Right cardiac atrium (tissue), 5 donors: ENCODE results near the gene GTF3C2. TPM values are rescaled to one million over a fixed set of nuclear protein-coding genes. Genes with fewer than 3 reads are reported as not detected.
"Not testable (repeated sequence)": the region's sequence is repeated elsewhere in the genome, so short reads cannot be mapped to it uniquely, and the experiment has no call there.

ENCODE experiments used
- ATAC-seq, 2 donors: fragments of 200-7000 bp; cut with Tn5 transposase; one replicate each; pipeline versions ENCODE4 v1.8.0 to v1.9.1; 2020; ENCODE audit warnings: moderate library complexity in 2 of 2, mild to moderate bottlenecking in 1 of 2
- DNase-seq, 3 donors: peaks; one replicate each; pipeline ENCODE4 v3.0.0-alpha.2; 2020
- H3K27ac ChIP-seq: one replicate; pipeline ENCODE4 v1.5.1; 2013; ENCODE audit warnings: mild to moderate bottlenecking, low read length, control low read depth, moderate library complexity
- H3K27me3 ChIP-seq: one replicate; pipeline ENCODE4 v1.6.1; 2013; ENCODE audit not compliant: control insufficient read depth, insufficient read depth
- H3K4me1 ChIP-seq: one replicate; pipeline ENCODE4 v1.6.1; 2013; ENCODE audit warnings: low read length; ENCODE audit not compliant: control insufficient read depth, insufficient read depth
- H3K4me3 ChIP-seq: one replicate; pipeline ENCODE4 v1.5.1; 2013; ENCODE audit warnings: low read length, control low read depth
- H3K9me3 ChIP-seq: one replicate; pipeline ENCODE4 v1.6.1; 2013; ENCODE audit warnings: low read length; ENCODE audit not compliant: control insufficient read depth
- WGBS: extraction: QIAGEN DNeasy Blood & Tissue Kit; methylation state at CpG from one replicate; pipeline ENCODE4 v1.1.7; 2013; 5-methylcytosine and 5-hydroxymethylcytosine counted together
- intact Hi-C, 4 donors: fragments of 100-400 bp; cut with DNase I; formaldehyde crosslinking; loops; one replicate each; pipeline versions ENCODE4 v1.11.0 to v1.14.0; 2022 to 2023
- polyA plus RNA-seq: library from polyadenylated mRNA; stranded (reverse); fragments of 200-250 nt; gene quantifications from one replicate; pipeline ENCODE4 v1.2.3, GENCODE V29; 2013
- total RNA-seq, 4 donors: library from RNA; stranded (reverse); fragmentation: NEBNext Ultra II Directional; extraction: Animal tissue kit (Norgen Biotek cat#: 25700); gene quantifications; one replicate each; pipeline ENCODE4 v1.2.1, GENCODE V29; 2021
- donor health status: healthy with polysubstance abuse.
- donor health status: DM: no; HTN: yes; CAD: no.
- donor health status: DM: no; HTN: no; CAD: no.
- donor health status: DM: no; HTN: yes; CAD: no; lungs with severe emphysema.
- donor health status: DM: yes; HTN: yes; CAD: no.

Gene GTF3C2
- total and polyA plus RNA-seq, 5 donors, result 16.9 to 32.1 (median 24.9) TPM

- no peak for DNase-seq
- WGBS, result 95% methylated on average over 2 of the region's 2 CpGs
- Histone ChIP-seq H3K4me1 (no peaks in the 10 kb centered on the region), H3K27me3 (no peaks in the 10 kb centered on the region), H3K9me3 (no peaks in the 10 kb centered on the region), H3K4me3 (no peak overlapping the region), H3K27ac (no peak overlapping the region)
- intact Hi-C loops, result no loop called here
- ATAC-seq, result no peak
These were observed 8.9 kb downstream of the GTF3C2 start for GRCh38 chr2:27347641-27348040.

DNA sequence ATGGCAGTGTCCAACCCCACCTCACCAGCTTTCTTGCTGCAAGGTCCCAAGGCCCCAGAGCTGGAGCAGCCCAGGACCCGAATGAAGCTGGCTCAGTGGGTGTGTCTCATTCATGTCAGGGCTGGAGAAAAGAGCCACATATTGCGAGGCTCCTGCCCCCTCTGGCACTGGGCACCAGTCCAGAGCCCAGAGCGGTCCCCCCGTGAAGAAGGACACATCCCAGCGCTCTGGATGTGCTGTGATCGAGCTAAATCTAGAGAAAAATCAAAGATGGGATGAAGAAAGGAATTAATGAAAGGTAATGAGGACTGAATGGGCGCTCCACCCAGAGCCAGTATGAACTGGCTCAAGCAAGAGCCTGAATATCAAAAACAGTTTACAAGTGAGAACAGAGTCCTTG is 20.4 kb downstream of the GTF3C2 start:
- Histone ChIP-seq H3K27me3 (no peaks in the 10 kb centered on the region), H3K27ac (no peak overlapping the region), H3K4me1 (no peaks in the 10 kb centered on the region), H3K4me3 (no peak overlapping the region), H3K9me3 (no peaks in the 10 kb centered on the region)
- 95% methylated on average over 7 of the region's 7 CpGs for WGBS
- intact Hi-C loops, result no loop called here
- DNase-seq (no peak), ATAC-seq (no peak)

GRCh38 chr2:27335311-27335710 is 21.3 kb downstream of the GTF3C2 start:
- no peak for DNase-seq
- intact Hi-C loops, result no loop called here
- ATAC-seq, result no peak
- H3K4me1 ChIP-seq, result no peaks in the 10 kb centered on the region
- H3K27me3 ChIP-seq, result no peaks in the 10 kb centered on the region
- 89% methylated on average over 3 of the region's 3 CpGs for WGBS
- no peaks in the 10 kb centered on the region for H3K9me3 ChIP-seq
- H3K4me3 ChIP-seq, result no peak overlapping the region
- H3K27ac ChIP-seq, result no peak overlapping the region

- H3K4me3 ChIP-seq, result no peak overlapping the region
- intact Hi-C loops, result no loop called here
- no peak overlapping the region for H3K27ac ChIP-seq
- no peaks in the 10 kb centered on the region for H3K27me3 ChIP-seq
- H3K9me3 ChIP-seq, result no peaks in the 10 kb centered on the region
- DNase-seq, result no peak
- 90% methylated on average over 5 of the region's 5 CpGs for WGBS
- ATAC-seq, result no peak
- peaks cover 9% of the 10 kb centered on the region for H3K4me1 ChIP-seq
These were observed 31.8 kb downstream of the GTF3C2 start for GRCh38 chr2:27324720-27325119.

DNA sequence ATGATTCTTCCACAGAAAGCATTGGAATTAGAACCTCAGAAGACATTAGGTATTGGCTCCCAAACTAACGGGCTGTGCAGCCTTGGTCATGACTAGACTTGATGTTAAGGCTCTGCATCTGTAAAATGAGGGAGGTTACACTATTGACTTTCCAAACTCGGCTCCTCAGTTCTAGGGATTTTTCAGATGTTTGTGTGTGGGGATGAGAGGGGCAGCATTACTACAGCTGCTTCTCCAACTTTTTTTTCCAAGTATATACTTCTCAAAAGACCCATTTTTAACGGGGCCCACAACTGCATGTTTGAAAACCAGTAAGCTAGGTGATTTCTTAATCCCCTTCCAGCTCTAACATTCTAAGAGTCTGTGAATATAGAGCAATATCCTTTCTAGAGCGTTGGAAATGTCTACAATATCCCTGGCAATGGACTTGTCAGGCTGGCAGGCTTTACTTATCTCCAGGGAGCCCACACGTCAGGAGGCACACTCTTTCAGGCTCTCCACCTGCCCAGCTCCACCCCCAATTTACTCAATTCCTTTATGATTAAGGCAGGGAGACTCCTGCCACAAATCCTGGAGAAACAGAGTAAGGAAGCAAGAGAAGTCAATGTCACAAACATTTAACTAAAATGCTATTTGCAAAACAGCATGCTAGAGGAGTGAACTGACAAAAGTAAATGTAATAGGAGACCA is 32.8 kb downstream of the GTF3C2 start:
- no peak for DNase-seq
- Histone ChIP-seq H3K27ac (peak overlapping the region; percentile 93), H3K27me3 (no peaks in the 10 kb centered on the region), H3K4me3 (peak overlapping the region; percentile 75), H3K4me1 (peaks cover 9% of the 10 kb centered on the region), H3K9me3 (no peaks in the 10 kb centered on the region)
- 25% methylated on average over 5 of the region's 5 CpGs for WGBS
- intact Hi-C loops, result no loop called here
- no peak for ATAC-seq

DNA sequence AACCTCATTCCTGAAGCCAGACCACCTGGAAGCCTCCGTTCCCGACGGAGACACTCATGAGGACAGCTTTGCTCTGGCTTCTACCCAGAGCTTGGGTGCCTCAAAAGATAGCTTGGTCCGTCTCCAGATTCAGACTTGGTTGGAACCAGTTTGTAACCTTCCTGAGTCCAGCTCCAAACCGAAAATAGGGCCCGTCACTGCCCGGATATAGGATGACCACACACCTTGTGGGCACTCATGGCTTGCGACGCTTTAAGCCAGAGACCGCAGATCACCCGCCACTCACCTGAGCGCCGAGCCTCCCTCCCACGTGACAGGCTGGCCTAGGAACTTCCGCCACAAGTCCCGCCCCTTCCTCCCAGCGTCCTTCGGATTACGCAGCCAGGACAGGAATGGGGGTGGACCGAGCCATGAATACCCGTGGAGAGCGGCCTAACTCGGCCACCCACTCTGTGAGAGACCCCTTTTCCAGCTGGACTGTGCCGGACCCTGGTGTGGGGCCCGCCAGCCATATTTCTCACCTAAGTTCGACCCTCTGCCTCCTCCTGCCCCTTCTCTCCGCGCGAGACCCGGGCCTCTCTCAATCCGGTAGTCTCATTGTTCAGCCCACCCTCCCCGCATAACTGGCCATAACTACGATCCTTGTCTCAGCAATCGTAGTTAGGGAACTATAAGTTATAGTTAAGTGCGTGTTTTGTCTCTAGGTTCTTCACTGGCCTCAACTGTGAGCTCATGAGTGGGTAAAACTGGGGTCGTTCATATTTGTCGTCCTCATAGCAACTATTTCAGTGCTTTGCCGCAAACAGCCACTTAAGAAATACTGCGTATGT is 33.6 kb downstream of the GTF3C2 start, which contains the start of gene MPV17:
Gene MPV17, minus strand, starts transcription at position 332 of the 830 bp plus-strand sequence. CDS start 580 bp downstream, outside the sequence.
- H3K27ac ChIP-seq, result peak within 1 kb of the TSS; percentile 93
- H3K4me3 ChIP-seq, result peak within 1 kb of the TSS; percentile 75
- peaks cover 9% of the 10 kb centered on the region for H3K4me1 ChIP-seq
- no peaks in the 10 kb centered on the region for H3K9me3 ChIP-seq
- WGBS, result under 1% methylated on average over 39 of the region's 39 CpGs
- DNase-seq (peak; percentile 93 to 96 (median 95)), ATAC-seq (peak; percentile 95 to 97)
- H3K27me3 ChIP-seq, result no peaks in the 10 kb centered on the region
- intact Hi-C loops, result no loop called here

DNA sequence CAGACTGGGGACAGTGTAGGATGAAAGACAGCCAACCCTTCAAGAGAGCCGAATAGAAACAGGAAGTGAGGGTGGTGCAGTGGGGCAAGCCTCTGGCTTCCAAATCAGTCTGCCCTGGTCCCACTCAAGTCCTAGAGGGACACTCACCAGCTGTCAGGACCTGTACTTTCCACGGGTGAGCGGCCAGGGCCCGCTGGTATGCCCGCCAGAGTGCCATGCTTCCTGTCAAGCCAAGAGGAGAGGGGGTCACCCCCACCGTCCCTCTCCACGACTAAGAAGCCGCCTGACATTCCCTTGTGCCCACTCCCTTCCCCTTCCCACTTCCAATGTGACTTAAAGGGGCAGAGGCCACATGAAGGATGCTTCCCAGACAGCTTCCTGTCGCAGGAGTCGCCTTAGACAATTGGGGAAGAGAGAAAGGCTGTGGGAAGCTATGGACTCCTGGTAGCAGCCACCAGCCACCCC is 34.2 kb downstream of the GTF3C2 start:
- H3K27me3 ChIP-seq, result no peaks in the 10 kb centered on the region
- H3K9me3 ChIP-seq, result no peaks in the 10 kb centered on the region
- peak overlapping the region; percentile 75 for H3K4me3 ChIP-seq
- intact Hi-C loops, result no loop called here
- peak overlapping the region; percentile 56 for H3K27ac ChIP-seq
- 4% methylated on average over 10 of the region's 10 CpGs for WGBS
- ATAC-seq, result peak; percentile 20 to 22
- peaks cover 9% of the 10 kb centered on the region for H3K4me1 ChIP-seq
- DNase-seq, result peak in 1 of 3 donors; percentile 33

- 49% methylated on average over 8 of the region's 8 CpGs for WGBS
- H3K27ac ChIP-seq, result peak overlapping the region; percentile 62
These were observed 35.5 kb downstream of the GTF3C2 start for GRCh38 chr2:27320958-27321543.

DNA sequence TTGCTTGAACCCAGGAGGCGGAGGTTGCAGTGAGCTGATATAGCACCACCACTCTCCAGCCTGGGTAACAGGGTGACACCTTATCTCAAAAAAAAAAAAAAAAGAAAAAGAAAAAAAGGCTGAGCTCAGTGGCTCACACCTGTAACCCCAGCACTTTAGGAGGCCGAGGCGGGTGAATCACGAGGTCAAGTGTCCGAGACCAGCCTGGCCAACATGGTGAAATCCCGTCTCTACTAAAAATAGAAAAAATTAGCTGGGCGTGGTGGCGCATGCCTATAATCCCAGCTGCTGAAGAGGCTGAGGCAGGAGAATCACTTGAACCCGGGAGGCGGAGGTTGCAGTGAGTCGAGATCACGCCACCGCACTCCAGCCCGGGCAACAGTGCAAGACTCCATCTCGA is 36.7 kb downstream of the GTF3C2 start:
- H3K4me1 ChIP-seq, H3K4me3 ChIP-seq, H3K9me3 ChIP-seq, intact Hi-C loops, H3K27ac ChIP-seq, ATAC-seq, H3K27me3 ChIP-seq: not testable (repeated sequence)
- 91% methylated on average over 15 of the region's 15 CpGs for WGBS
- peak in 1 of 3 donors; percentile 40 for DNase-seq

More at GRCh38 chr2:27320958-27321543, 35.5 kb downstream of the GTF3C2 start:
- DNase-seq (peak; percentile 65 to 76 (median 74)), ATAC-seq (peak; percentile 55 to 70)
- Histone ChIP-seq H3K27me3 (no peaks in the 10 kb centered on the region), H3K9me3 (no peaks in the 10 kb centered on the region), H3K4me1 (peaks cover 9% of the 10 kb centered on the region), H3K4me3 (no peak overlapping the region)
- intact Hi-C loops, result no loop called here

DNA sequence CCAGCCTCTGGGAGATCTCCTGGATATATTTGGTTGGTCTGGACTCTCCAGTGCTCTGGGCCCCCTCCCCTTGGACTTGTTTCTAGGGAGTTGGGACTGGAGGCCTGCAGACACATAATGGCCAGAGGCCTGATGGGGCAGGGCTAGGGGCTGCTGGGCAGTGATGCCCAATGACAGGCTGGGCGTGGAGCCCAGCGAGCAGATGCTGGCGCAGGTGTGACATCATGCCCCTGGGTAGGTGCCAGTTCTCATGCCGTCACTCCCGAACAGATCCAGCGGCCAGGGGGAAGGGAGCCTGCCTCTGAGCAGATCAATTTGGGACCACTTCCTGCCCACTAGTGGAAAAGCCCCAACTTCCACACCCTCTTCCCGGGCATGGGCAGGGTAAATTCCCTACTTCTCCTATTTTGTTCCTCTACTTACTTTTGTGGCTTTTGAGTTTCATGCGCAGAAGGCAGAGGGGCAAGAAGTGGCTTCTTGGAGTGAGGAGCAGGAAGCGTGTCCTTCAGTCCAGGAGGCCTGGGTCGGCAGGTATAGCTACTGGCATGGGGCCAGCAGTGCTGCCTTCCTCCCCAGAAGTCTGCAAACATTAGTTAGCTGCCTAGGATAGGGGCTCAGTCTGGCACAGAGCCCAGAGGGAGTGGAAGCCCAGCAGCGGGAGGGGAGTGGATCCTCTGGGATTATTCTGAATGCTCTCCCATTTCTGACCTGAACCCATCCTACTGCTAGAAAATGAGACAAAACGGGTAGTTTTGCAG is 39.7 kb downstream of the GTF3C2 start:
- 78% methylated on average over 12 of the region's 12 CpGs for WGBS
- Histone ChIP-seq H3K27me3 (no peaks in the 10 kb centered on the region), H3K27ac (no peak overlapping the region), H3K9me3 (no peaks in the 10 kb centered on the region), H3K4me3 (no peak overlapping the region), H3K4me1 (peaks cover 3% of the 10 kb centered on the region)
- DNase-seq (peak in 2 of 3 donors; percentile 23 to 65), ATAC-seq (peak in 1 of 2 donors; percentile 18)
- intact Hi-C loops, result no loop called here
